ENCODE data around the gene NAV2. TPM values are rescaled to one million over a fixed set of nuclear protein-coding genes. Genes with fewer than 3 reads are reported as not detected.

Gene NAV2
- total RNA-seq, 1 donor from 2014 or later, result 0.39 TPM

DNA sequence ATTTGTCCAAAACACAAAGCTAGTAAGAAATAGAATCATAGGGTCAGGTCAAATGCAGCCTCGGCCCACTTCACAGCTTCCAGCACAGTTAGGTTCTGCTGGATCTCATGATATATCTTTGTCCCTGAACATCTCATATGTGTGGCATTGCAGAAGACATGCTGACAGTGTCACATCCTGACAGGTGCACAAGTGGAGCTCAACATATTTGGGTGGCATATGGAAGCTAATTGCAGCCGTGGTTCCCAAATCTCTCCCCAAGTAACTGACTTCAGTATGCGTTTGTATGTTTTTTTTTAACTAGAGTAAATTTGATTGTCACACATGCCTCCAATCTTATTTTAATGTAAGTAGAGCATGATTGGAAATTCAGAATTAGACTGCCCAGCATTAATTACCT lies 33.4 kb downstream of the NAV2 start:
- no peak for DNase-seq (ENCODE audit: low spot score)
- H3K4me1 Mint-ChIP-seq (ENCODE audit: low read depth), result no peaks in the 10 kb centered on the region
- H3K4me3 Mint-ChIP-seq (ENCODE audit: low read depth), result no peak overlapping the region
- H3K36me3 Mint-ChIP-seq (ENCODE audit: low read depth), result no peaks in the 10 kb centered on the region
- no peaks in the 10 kb centered on the region for H3K9me3 Mint-ChIP-seq
- no peak overlapping the region for H3K27ac Mint-ChIP-seq
- peaks cover 5% of the 10 kb centered on the region for H3K27me3 Mint-ChIP-seq (ENCODE audit: low read depth)
- intact Hi-C loops (cut with micrococcal nuclease), result no loop called here

DNA sequence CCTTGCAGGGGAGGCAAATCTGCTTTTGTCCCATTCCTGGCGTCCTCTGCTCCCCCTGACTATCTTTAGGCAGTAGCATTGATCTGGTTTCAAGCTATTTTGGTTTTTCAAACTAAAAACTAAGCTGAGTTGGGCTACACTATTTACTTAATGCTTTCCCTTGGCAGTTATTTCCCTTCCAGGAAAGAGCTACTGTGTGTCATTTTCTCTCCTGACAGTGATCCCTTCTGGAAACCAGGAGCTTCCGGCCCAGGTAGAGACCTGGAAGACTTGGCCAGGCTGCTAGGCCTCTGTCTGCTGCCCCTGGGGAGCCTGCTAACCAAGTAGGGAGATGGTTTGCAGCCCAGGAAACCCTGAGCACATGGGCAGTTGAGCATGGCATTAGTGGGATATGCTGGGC lies 35.0 kb downstream of the NAV2 start:
- no peaks in the 10 kb centered on the region for H3K36me3 Mint-ChIP-seq (ENCODE audit: low read depth)
- intact Hi-C loops (cut with micrococcal nuclease), result no loop called here
- no peaks in the 10 kb centered on the region for H3K9me3 Mint-ChIP-seq

DNA sequence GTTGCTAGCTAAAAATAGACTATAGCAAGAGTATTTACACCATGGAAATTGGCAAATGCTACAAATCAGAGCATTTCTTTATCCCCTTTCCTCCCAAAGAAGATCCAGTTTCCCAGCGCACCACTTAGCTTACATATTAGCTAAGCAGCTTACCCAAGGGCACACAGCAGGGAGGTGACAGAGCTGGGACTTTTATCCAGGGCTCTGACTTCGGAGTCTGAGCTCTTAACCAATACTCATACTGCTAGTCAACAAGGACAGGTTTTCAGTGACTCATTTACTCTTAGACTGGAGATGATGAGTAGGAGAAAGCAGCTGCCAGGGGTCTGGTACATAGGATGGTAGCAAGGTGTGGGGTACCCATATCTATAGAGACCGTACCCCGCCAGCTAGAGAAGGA lies 38.4 kb downstream of the NAV2 start:
- no peak overlapping the region for H3K4me3 Mint-ChIP-seq (ENCODE audit: low read depth)
- intact Hi-C loops (cut with micrococcal nuclease), result no loop called here
- DNase-seq (ENCODE audit: low spot score), result no peak
- peaks cover 5% of the 10 kb centered on the region for H3K27me3 Mint-ChIP-seq (ENCODE audit: low read depth)
- no peaks in the 10 kb centered on the region for H3K4me1 Mint-ChIP-seq (ENCODE audit: low read depth)
- no peak overlapping the region for H3K27ac Mint-ChIP-seq
- no peaks in the 10 kb centered on the region for H3K36me3 Mint-ChIP-seq (ENCODE audit: low read depth)
- no peaks in the 10 kb centered on the region for H3K9me3 Mint-ChIP-seq

More for the DNA sequence above, 35.0 kb downstream of the NAV2 start:
- Mint-ChIP-seq H3K27me3 (ENCODE audit: low read depth) (peaks cover 3% of the 10 kb centered on the region), H3K27ac (no peak overlapping the region), H3K4me3 (ENCODE audit: low read depth) (no peak overlapping the region), H3K4me1 (ENCODE audit: low read depth) (no peaks in the 10 kb centered on the region)
- DNase-seq (ENCODE audit: low spot score), result no peak

DNA sequence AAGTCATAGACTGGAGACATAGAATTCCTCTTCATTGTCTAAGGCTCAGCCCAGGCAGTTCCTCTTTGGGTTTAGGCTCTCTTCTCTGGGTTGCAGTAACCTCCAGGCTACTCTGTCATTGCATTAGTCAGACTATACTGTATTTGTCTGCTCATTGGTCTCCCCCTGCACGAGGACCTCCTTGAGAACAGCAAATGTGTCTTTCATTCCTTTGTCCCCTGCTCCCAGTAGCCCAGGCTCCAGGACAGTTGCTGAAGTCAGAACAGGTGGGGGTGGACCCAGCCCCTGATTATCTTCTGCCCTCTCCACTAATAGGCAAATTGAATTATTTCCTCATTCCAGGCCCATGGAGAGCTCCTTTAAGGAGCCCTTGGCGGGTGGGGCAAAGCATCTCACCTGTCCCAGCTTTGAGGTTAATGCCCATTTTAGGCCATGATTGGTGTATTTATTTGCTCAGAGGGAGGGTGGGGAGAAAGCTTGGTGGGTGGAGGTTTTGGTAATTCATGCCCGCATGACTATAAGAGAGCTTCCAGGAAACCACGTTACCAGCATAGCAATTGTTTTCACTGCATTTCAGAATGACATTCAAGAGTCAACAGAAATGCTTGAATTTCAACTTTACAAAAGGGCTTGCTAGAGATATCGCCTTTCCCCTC lies 40.9 kb downstream of the NAV2 start:
- Mint-ChIP-seq H3K27ac (no peak overlapping the region), H3K27me3 (ENCODE audit: low read depth) (peaks cover 4% of the 10 kb centered on the region), H3K36me3 (ENCODE audit: low read depth) (no peaks in the 10 kb centered on the region), H3K4me3 (ENCODE audit: low read depth) (no peak overlapping the region), H3K9me3 (no peaks in the 10 kb centered on the region), H3K4me1 (ENCODE audit: low read depth) (no peaks in the 10 kb centered on the region)
- no peak for DNase-seq (ENCODE audit: low spot score)
- intact Hi-C loops (cut with micrococcal nuclease), result no loop called here

DNA sequence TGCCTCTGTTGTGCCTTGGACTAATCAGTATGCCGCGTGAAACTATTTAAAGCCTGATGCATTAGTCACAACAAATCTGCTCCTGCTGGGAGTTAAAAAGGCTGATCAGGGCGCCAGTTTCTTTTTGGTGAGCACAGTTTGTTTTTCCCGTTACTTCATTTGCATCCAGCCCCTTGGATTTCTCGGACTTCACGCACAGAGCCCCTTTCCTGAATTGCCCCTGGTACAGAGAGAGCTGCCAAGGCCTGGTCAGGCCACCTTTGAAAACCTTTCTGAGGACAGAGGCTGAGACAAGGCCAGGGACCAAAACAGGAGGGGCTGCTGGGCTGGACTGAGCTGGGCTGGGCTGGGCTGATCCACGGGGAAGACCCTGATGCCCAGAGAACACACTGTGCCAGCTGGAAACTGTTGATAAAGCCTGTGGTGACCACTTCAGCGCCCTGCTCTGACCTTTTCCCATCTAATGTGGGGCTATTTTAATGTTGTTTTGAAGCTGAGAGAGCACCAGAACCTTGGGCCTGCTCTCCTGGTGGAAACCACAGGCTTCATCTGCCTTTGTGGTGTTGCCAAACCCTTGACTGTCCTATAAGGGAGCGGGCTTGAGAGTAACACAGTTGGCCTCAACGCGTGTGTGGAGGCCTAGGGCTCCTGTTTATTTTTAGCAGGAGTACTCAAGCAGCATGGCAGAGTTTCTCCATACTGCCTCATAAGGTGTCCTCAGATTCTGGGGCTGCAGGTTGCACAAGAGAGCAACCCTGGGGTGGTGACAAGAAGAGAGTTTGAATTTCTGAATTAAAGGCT lies 44.2 kb downstream of the NAV2 start:
- H3K36me3 Mint-ChIP-seq (ENCODE audit: low read depth), result no peaks in the 10 kb centered on the region
- intact Hi-C loops (cut with micrococcal nuclease), result no loop called here
- H3K27ac Mint-ChIP-seq, result no peak overlapping the region
- no peak overlapping the region for H3K4me3 Mint-ChIP-seq (ENCODE audit: low read depth)
- DNase-seq (ENCODE audit: low spot score), result no peak
- no peaks in the 10 kb centered on the region for H3K9me3 Mint-ChIP-seq
- H3K27me3 Mint-ChIP-seq (ENCODE audit: low read depth), result peaks cover 2% of the 10 kb centered on the region
- no peaks in the 10 kb centered on the region for H3K4me1 Mint-ChIP-seq (ENCODE audit: low read depth)

DNA sequence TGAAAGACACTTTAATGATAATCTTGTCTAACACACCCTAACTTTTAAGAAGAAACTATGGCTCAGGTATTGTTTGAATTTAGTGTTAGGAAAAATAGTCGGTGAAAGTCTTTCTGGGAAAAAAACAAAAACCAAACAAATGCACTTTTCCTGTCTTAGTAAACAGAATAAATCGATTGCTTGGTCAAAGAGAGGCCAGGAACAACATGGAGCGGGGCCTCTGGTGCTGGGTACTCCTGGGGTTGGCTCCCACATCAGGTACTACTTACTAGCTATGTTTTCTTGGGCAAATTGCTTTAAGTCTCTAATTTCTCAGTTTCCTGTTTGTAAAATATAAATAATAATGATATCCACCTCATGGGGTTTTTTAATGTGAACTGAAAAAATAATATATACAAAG lies 46.8 kb downstream of the NAV2 start:
- intact Hi-C loops (cut with micrococcal nuclease), result no loop called here
- Mint-ChIP-seq H3K4me1 (ENCODE audit: low read depth) (no peaks in the 10 kb centered on the region), H3K36me3 (ENCODE audit: low read depth) (no peaks in the 10 kb centered on the region), H3K9me3 (no peaks in the 10 kb centered on the region), H3K4me3 (ENCODE audit: low read depth) (no peak overlapping the region), H3K27ac (no peak overlapping the region), H3K27me3 (ENCODE audit: low read depth) (peaks cover 4% of the 10 kb centered on the region)
- no peak for DNase-seq (ENCODE audit: low spot score)

DNA sequence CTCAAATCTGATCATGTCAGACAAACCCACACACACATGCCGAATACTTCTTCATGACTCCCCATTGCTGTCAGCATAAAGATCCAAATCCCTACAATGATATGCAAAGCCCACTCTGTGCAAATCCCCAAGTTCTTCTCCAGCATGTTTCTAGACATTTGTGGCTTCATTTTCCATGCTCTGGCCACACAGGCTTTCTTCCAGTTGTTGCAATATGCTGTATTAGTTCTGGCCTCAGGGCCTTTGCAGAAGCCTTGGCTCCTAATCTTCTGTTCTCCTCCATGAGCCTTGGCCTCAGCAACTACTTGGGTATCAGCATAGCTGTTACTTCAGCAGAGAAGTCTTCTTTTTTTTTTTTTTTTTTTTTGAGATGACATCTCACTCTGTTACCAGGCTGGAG lies 49.6 kb downstream of the NAV2 start:
- peaks cover 8% of the 10 kb centered on the region for H3K27me3 Mint-ChIP-seq (ENCODE audit: low read depth)
- H3K4me1 Mint-ChIP-seq (ENCODE audit: low read depth), result no peaks in the 10 kb centered on the region
- no peaks in the 10 kb centered on the region for H3K36me3 Mint-ChIP-seq (ENCODE audit: low read depth)

DNA sequence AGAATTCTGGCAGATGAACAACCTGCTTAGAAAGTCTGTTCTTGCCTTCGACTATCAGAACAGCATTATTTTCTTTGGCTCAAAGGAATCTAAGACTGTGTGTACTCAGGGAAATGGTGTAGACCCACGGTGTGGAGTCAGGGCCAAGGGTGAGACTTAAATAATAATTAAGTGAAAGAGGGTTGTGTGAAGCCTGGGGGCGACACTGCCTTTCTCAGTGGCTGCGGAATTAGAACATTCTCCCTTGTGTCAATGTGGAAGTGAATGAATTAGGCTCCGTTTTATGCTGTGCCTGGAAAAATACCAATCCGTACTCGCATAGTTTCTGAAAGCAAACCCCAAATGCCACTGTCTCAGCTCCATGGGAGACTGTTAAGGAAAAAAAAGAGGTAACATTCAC lies 50.7 kb downstream of the NAV2 start:
- H3K4me3 Mint-ChIP-seq (ENCODE audit: low read depth), result no peak overlapping the region
- H3K36me3 Mint-ChIP-seq (ENCODE audit: low read depth), result no peaks in the 10 kb centered on the region
- peaks cover 8% of the 10 kb centered on the region for H3K27me3 Mint-ChIP-seq (ENCODE audit: low read depth)
- intact Hi-C loops (cut with micrococcal nuclease), result no loop called here
- DNase-seq (ENCODE audit: low spot score), result no peak
- H3K4me1 Mint-ChIP-seq (ENCODE audit: low read depth), result no peaks in the 10 kb centered on the region
- H3K27ac Mint-ChIP-seq, result no peak overlapping the region
- H3K9me3 Mint-ChIP-seq, result no peaks in the 10 kb centered on the region

More for the DNA sequence above, 49.6 kb downstream of the NAV2 start:
- Mint-ChIP-seq H3K9me3 (no peaks in the 10 kb centered on the region), H3K27ac (no peak overlapping the region), H3K4me3 (ENCODE audit: low read depth) (no peak overlapping the region)
- intact Hi-C loops (cut with micrococcal nuclease), result no loop called here
- DNase-seq (ENCODE audit: low spot score), result no peak

DNA sequence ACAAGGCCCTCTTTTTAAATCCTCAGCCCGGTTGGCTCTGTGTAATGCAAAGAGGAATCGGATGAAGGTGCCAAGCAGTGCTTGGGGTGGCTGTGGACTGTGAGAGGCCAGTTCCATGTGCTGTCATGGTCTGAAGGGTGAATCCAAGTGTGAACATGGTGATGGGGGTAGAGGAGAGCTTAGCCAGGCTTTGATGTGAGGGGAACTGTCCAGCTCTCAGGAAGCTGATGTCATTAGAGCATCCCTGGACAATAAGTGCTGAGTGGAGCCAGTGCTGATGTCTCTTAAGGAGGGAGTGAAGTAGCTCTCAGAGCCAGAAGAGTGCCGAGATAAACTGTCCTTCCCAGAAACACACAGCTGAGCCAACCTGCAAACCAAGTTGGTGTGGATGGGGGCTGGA lies 53.6 kb downstream of the NAV2 start:
- Mint-ChIP-seq H3K27me3 (ENCODE audit: low read depth) (peaks cover 13% of the 10 kb centered on the region), H3K27ac (no peak overlapping the region), H3K36me3 (ENCODE audit: low read depth) (no peaks in the 10 kb centered on the region), H3K4me3 (ENCODE audit: low read depth) (no peak overlapping the region), H3K9me3 (no peaks in the 10 kb centered on the region), H3K4me1 (ENCODE audit: low read depth) (peaks cover 2% of the 10 kb centered on the region)
- no peak for DNase-seq (ENCODE audit: low spot score)
- intact Hi-C loops (cut with micrococcal nuclease), result no loop called here

DNA sequence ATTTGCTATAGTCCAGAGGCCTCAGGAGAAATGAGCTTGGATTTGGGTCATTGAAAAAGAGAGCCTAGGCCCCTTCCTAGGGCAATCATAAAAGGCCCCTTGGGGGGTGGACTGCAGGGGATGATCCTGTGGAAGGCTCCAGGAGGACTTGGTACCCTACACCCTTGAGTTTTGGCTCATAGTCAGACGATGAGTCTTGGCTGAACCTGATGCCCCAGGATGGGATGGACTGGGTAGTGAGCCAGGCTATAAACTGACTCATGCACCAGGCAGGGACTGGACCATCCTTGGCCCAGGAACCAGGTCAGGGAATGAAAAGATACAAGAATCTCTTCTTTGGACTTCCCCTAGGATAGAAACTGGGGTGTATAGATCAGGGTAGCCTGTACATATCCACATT lies 54.2 kb downstream of the NAV2 start:
- DNase-seq (ENCODE audit: low spot score), result no peak

DNA sequence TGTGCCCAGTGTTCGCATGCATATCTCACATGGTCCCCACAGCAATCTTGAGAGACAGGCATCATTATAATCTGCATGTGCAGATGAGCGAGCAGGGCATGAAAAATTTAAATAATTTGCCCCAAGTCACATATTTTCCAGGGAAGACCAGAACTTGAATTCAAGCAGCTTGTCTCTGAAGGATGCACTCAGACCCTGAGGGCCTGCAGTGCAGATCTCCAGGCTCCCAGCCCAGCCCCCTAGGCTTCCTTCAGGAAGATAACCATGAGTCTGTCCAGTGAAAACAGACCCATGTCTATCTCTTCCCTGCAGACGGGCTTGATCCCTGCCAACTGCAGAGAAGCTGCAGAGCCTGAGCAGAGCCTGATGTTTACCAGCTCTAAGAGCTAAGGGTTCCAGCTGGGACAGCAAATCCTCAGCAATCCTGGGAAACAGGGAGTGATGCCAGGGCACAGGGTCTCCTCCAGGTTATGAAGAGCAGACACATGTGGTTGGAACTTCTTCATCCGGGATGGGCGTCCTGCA lies 55.1 kb downstream of the NAV2 start:
- Mint-ChIP-seq H3K4me3 (ENCODE audit: low read depth) (no peak overlapping the region), H3K9me3 (no peaks in the 10 kb centered on the region), H3K27ac (no peak overlapping the region), H3K27me3 (ENCODE audit: low read depth) (peaks cover 17% of the 10 kb centered on the region), H3K4me1 (ENCODE audit: low read depth) (peaks cover 2% of the 10 kb centered on the region), H3K36me3 (ENCODE audit: low read depth) (no peaks in the 10 kb centered on the region)
- DNase-seq (ENCODE audit: low spot score), result no peak
- intact Hi-C loops (cut with micrococcal nuclease), result no loop called here

More for the DNA sequence above, 54.2 kb downstream of the NAV2 start:
- H3K36me3 Mint-ChIP-seq (ENCODE audit: low read depth), result no peaks in the 10 kb centered on the region
- H3K27me3 Mint-ChIP-seq (ENCODE audit: low read depth), result peaks cover 17% of the 10 kb centered on the region
- no peaks in the 10 kb centered on the region for H3K9me3 Mint-ChIP-seq
- no peak overlapping the region for H3K4me3 Mint-ChIP-seq (ENCODE audit: low read depth)
- H3K4me1 Mint-ChIP-seq (ENCODE audit: low read depth), result peaks cover 2% of the 10 kb centered on the region
- no peak overlapping the region for H3K27ac Mint-ChIP-seq
- intact Hi-C loops (cut with micrococcal nuclease), result no loop called here

DNA sequence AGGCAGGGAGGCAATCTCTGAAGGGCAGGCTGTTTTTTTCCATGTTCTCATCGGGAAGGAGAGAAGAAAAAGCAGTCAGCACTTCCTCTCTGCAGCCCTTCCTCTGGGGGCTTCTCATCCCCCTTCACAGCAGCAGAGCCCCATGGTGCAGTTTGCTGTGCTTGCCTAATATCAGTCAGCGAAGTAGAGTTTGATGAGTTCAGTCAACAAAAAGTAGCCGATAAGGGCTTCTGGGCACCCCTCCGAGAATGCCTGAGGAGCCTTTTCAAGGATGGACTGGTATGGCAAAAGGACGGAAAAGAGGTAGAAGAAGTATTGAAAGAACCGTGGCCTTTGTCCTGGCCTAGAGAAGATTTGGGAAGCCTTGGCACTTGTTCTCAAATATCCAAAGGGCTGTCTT lies 55.6 kb downstream of the NAV2 start:
- Mint-ChIP-seq H3K27ac (no peak overlapping the region), H3K4me1 (ENCODE audit: low read depth) (peaks cover 2% of the 10 kb centered on the region), H3K27me3 (ENCODE audit: low read depth) (peaks cover 17% of the 10 kb centered on the region), H3K36me3 (ENCODE audit: low read depth) (no peaks in the 10 kb centered on the region), H3K9me3 (no peaks in the 10 kb centered on the region), H3K4me3 (ENCODE audit: low read depth) (no peak overlapping the region)
- no peak for DNase-seq (ENCODE audit: low spot score)
- intact Hi-C loops (cut with micrococcal nuclease), result no loop called here

DNA sequence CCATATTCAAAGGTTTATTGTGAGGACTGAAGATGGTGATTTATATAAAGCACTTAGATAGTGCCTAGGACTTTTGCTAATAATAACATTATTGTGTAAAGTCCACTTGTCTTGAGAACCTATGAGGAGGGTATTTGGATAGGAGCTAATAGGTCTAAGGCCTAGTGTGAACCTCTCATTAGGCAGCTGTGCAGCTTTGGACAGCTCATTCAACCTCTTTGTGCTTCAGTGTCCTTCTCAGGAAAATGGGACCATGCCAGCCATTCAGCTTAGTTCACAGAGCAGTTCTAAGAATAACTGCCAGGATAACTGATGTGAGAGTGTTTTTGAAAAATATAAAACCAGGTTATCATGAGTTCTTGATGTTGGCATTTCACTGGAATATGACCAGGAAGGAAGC lies 56.2 kb downstream of the NAV2 start:
- intact Hi-C loops (cut with micrococcal nuclease), result no loop called here
- no peak overlapping the region for H3K4me3 Mint-ChIP-seq (ENCODE audit: low read depth)
- peaks cover 15% of the 10 kb centered on the region for H3K27me3 Mint-ChIP-seq (ENCODE audit: low read depth)
- no peak overlapping the region for H3K27ac Mint-ChIP-seq
- no peaks in the 10 kb centered on the region for H3K36me3 Mint-ChIP-seq (ENCODE audit: low read depth)
- no peaks in the 10 kb centered on the region for H3K9me3 Mint-ChIP-seq
- H3K4me1 Mint-ChIP-seq (ENCODE audit: low read depth), result peaks cover 2% of the 10 kb centered on the region
- no peak for DNase-seq (ENCODE audit: low spot score)
